Stimulated activated CD4-positive, alpha-beta T cell treated with anti-CD3 and anti-CD28 coated beads, Interleukin-4, amount 100 ng/mL, for 24 hours (primary cell): ENCODE measurements around the gene STX2.
"Not testable (repeated sequence)": the region's sequence is repeated elsewhere in the genome, so short reads cannot be mapped to it uniquely, and the experiment has no call there.

Source experiments
- DNase-seq: peaks from one replicate; pipeline ENCODE4 v3.0.0-alpha.2; 2020

Gene STX2

DNA sequence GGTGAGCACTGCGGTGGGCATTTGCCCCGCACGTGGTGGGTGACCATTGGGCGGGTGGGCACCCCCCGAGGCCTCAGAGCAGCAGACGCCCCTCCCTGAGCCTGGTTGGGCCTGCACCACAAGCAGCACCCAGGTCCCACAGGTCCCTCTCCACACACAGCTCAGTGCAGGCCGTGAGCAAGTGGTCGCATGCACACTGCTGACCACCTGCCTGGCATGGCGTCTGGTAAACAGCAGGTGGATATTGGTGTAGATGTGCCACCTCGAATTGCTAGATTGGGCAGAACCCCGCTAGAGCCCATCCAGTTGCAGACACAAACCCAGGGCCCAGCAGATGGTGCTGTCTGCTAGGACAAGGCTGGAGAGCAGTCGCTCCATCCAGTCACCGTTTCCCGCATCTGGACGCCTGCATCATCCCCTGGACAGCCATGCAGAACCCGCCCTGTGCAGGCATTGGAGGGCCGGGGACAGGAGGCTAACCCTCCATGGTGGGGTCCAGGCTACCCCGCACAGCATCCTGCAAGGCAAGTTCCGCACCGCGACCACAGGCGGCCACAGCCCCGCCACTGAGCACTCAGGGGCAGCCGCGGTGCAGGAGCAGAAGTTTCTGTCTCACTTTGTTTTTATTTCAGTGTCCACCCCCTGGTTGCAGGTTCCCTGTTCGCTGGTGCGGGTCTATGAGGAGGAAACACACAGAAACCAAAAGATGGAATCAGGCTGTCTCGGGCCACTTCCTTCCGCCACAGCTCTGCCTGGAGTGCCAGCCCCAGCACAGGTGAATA lies 77.3 kb downstream of the STX2 start:
- peak; percentile 76 for DNase-seq

DNA sequence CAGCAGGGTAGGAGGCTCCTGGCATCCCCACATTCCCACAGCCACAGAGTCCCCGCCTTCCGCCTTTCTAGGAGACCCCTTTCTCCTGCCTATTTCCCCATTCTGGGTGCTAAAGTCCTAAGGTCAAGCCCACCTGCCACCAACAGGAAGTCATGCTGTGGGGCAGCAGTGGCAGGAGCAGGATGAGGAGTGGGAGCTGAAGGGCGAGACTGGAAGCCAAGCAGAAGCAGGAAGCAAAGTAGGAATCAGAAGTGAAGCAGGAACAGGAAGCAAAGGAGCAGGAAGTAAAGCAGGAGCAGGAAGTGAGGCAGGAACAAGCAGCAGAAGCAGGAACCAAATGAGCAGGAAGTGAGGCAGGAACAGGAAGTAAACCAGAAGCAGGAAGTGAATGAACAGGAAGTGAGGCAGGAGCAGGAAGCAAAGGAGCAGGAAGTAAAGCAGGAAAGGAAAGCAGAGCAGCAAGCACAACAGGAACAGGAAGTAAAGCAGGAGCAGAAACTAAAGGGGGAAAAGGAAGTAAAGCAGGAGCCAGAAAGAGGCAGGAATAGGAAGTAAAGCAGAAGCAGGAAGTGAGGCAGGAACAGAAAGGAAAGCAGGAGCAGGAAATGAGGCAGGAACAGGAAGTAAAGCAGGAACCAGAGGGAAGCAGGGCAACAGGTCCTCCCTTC lies 84.7 kb downstream of the STX2 start:
- DNase-seq: no peak

DNA sequence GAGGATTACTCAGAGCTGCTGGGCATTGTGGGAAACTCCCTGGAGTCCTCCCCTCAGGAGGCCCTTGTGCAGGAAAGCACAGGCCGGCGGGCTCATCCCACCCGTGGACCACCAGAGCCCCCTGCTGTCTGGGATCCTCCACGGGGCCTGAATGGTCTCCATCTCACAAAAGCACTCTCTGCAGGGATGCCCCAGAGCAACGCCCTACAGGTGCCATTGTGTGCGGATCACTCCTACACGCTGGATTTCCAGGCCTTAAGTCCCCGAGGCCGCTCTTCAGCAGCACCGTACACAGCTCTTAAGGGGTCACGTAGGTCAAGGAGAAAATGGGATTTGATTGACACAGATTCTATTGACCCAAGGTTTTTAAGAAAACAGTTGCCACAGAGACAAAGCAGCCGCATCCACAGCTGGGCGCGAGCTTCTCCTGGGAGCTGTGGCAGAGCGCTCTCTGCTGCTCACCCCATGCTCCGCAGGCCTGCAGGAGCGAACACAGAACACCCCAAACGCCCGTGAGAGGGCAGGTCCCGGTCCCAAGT lies 86.3 kb downstream of the STX2 start:
- no peak for DNase-seq

DNA sequence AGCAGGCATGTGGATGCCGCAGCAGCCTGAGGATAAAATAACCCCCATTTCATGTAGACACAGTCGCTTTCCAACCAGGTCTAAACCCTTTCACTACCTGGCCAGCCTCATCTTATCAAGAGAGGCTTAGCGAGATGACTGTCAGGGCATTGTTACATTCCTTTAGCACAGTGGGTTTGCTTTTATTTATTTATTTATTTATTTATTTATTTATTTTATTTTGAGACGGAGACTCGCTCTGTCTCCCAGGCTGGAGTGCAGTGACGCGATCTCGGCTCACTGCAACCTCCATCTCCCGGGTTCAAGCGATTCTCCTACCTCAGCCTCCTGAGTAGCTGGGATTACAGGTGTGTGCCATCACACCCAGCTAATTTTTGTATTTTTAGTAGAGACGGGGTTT lies 87.0 kb downstream of the STX2 start:
- DNase-seq: not testable (repeated sequence)

DNA sequence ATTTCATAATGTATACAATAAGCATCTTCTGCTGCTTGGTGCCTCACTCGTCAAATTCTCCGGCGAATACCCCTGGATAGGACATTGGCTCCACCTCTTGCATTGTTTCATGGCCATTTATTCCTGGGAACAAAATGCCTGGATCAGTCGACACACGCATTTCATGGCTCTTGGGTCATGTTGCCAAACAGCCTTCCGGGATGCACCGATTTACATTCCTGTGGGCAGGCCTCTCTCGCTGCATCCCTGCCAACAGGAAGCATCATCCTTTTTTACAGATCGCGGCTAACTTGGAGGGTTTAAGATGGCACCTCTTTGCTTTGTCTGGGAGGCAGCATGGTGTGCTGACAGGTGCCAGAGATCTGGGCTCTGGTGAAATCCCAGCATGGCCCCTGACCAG lies 90.3 kb downstream of the STX2 start:
- no peak for DNase-seq

DNA sequence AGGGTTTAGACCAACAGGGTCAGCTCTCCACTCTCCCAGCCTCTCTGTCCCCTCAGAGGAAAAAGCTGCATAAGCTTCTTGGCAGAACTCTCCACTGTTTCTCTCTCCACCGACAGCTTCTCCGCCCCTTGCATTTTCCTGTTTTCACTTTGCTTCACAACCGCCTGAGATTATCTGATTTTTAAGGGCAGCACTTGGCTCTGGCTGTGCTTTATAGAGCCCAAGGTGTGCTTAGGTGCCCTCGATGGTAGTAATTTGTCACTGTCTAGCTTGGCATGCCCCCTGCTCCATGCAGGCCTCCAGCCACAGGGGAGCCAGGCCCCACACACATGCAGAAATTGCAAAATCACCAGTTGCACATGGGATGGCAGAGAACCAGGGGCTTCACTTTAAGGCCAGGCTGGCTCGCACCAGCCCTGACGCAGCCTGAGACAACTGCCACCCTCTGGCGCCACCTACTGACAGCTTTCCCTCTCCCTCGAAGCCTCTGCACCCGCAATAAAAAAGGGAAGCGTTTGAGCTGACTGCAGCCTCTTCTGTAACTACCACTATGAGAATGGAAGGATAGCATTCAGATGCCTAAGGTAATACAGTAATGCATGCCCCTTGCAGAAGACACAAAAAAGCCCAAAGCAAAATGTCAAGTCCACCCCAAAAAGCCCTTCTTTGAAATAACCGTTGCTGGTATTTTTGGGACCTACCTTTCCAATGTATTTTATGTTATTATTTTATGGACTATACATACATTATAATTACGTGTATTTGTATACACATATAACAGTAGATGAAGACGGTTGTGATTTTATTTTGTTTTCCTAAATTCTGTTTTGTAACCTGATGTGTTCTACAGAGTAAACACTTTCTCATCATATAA lies 90.9 kb downstream of the STX2 start:
- peak; percentile 78 for DNase-seq

DNA sequence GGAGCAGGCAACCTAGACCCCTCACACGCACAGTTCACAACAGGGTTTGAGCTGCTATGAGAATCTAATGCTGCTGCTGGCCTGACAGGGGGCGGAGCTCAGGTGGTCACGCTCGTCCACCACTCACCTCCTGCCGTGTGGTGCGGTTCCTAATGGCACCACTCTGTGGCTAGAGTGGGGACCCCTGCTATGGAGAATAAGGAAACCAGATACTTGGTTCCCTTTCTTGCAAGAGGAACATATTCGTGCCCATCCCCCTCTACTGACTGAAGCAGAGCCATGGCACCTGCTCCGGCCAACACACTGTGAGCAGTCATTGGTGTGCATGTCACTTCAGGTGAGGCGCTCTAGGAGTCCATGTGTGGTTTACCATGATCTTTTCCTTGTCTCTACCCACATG lies 92.5 kb downstream of the STX2 start:
- DNase-seq: no peak

DNA sequence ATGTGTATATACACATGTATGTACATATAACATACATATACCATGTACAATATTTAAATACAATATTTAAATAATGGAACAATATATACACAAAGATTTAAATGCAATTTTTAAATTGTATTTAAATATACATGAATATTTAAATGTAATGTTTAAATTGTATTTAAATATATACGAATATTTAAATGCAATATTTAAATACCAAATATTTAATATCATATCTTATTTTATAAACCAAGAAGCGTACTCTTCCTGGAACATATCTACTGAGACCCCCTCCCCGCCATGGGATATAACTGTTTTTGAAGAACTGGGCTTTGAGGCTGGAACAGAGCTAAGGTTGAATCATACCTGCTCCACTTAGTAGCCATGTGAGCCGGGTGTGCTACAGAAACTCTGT lies 93.1 kb downstream of the STX2 start:
- DNase-seq: no peak

DNA sequence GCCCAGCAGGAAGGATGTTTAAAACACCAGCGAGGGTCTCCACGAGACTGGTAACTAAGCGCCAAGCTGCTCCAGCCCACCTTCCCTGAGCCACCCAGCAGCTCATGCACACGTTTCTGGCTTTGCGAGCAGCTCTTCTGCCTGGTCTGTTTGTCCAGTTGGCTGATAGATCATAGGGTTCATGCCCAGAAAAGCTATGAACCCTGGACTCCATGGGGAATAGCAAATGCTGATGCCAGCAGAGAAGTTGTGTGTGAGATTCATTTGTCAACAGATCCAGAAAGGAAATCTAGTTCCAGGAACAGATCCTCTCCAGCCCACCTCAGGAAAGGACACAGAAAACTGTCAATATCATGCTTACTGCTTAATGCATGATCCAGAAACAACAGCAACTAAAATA lies 94.8 kb downstream of the STX2 start:
- DNase-seq: no peak

DNA sequence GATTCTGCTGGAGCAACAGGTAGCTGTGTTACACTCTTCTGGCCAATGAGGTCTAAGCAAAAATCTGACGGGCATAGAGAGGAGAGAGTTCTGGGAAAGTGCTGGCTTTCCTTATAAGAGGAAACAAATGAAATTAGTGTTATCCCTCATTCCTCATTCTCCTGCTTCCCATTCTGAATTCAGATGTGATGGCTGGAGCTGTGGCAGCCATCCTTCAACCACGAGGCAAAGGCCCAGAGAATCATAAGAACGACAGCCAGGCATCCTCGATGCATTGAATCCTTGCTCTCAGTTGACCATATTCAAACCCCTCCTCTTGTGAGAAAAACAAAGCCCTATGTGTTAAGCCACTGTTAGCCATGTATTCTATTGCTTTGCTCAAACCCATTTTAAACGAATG lies 95.4 kb downstream of the STX2 start:
- DNase-seq: no peak

DNA sequence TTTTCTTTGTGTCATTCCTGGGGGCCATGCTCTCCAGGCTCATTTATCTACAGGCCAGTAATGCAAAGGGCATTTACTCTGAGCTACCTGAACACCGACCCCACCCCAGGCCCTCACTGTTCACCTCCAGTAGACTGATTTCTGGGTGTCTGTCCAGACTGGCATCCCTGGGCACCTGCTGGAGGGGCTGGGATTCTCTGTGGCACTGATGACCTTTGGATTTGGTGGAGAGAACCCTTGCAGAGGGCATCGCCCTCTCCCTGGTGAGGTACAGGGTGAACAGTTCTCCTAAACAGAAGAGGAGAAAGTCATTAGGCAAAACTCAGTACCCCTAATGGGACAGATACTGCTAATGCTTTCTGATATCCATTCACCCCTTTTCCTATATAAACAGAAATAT lies 95.9 kb downstream of the STX2 start:
- no peak for DNase-seq

DNA sequence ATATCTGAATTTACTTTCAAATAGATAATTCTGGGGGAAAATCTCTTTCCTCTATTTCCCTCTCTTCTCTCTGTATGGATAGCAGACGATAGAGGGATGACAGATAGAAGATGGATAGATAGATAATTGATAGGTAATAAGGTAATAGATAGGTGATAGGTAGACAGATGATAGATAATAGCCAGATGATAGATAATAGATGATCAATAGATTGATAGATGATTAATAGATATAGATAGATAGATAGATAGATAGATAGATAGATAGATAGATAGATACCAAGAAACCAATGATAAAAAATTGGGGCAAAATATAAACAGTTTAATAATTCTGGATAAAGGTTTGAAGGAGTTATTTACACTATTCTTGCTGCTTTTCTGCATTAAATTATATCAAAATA lies 96.3 kb downstream of the STX2 start:
- DNase-seq: no peak

DNA sequence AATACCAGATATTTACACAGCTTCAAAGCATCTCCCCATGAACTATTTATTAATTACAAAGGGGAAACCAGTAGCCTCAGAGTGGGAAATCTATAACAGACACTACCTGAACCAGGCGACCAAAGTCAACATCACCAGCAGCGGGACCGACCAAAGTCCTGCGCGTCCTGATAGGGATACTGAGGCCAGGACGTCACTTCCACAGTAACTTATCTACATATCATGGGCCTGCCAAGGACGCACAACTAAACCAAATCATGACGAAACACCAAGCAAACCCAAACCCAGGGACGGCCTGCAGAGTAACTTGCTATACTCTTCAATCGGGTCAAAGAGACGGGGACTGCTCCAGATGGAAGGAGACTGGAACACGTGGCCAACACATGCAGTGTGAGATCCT lies 96.9 kb downstream of the STX2 start:
- DNase-seq: no peak
